Activated B cell treated with CpG ODN at 0.5 μM for 24 hours (primary cell): ENCODE measurements around the gene SLAMF6. TPM values are rescaled to one million over a fixed set of nuclear protein-coding genes. Genes with fewer than 3 reads are reported as not detected.
"Not testable (repeated sequence)": the region's sequence is repeated elsewhere in the genome, so short reads cannot be mapped to it uniquely, and the experiment has no call there.

Experiments used
- ATAC-seq: fragments of 200-7000 bp; cut with Tn5 transposase; one replicate; pipeline ENCODE4 v1.10.0; 2021; ENCODE audit warnings: low read depth, mild to moderate bottlenecking, moderate library complexity
- CTCF ChIA-PET: fragments of 350-600 bp; sonication (Branson Sonifier 250); formaldehyde crosslinking; loops from one replicate; lab custom pipeline; 2021; ENCODE audit warnings: antibody characterized with exemption; lab: Charles Lee
- POLR2A ChIA-PET: fragments of 350-600 bp; sonication (Branson Sonifier 250); formaldehyde crosslinking; loops from one replicate; lab custom pipeline; 2021; ENCODE audit warnings: antibody characterized with exemption; lab: Charles Lee
- DNase-seq: peaks from one replicate; pipeline ENCODE4 v3.0.0; 2022
- H3K27ac Mint-ChIP-seq: one replicate; pipeline ENCODE4 v1.8.0; 2020; ENCODE audit warnings: mixed read lengths
- H3K27me3 Mint-ChIP-seq: one replicate; pipeline ENCODE4 v1.8.0; 2021; ENCODE audit warnings: mixed read lengths
- H3K36me3 Mint-ChIP-seq: one replicate; pipeline ENCODE4 v1.8.0; 2021; ENCODE audit warnings: low read depth, mixed read lengths
- H3K4me1 Mint-ChIP-seq: one replicate; pipeline ENCODE4 v1.8.0; 2021; ENCODE audit warnings: mixed read lengths
- H3K4me3 Mint-ChIP-seq: one replicate; pipeline ENCODE4 v1.8.0; 2020; ENCODE audit warnings: mild to moderate bottlenecking, mixed read lengths
- H3K9me3 Mint-ChIP-seq: one replicate; pipeline ENCODE4 v1.8.0; 2020; ENCODE audit warnings: mixed read lengths
- CTCF ChIP-seq: fragments of 200-600 bp; IDR thresholded peaks from one replicate; pipeline ENCODE4 v1.8.0; 2022; ENCODE audit warnings: antibody characterized with exemption, mild to moderate bottlenecking
- intact Hi-C: fragments of 100-400 bp; cut with micrococcal nuclease; formaldehyde crosslinking; loops from one replicate; pipeline ENCODE4 v1.15.1; 2024
- total RNA-seq: library from RNA; stranded (reverse); gene quantifications from 2 replicates; pipeline ENCODE4 v1.2.3, GENCODE V29; 2022

The SLAMF6 gene
- total RNA-seq, 1 donor from 2014 or later: 31.2 TPM

GRCh38 chr1:160567341-160567740 is 44.3 kb upstream of the SLAMF6 start:
- TF ChIP-seq CTCF: no peak
- Mint-ChIP-seq H3K36me3 (peaks cover 70% of the 10 kb centered on the region), H3K4me1 (peaks cover 71% of the 10 kb centered on the region), H3K27ac (no peak overlapping the region), H3K4me3 (no peak overlapping the region), H3K27me3 (no peaks in the 10 kb centered on the region), H3K9me3 (peaks cover 9% of the 10 kb centered on the region)
- intact Hi-C loops: no loop called here
- no peak for ATAC-seq
- ChIA-PET POLR2A (interaction anchor here (1.0 kb wide), 1 partner anchor 18 kb away, joined by 3 read pairs; no protein-coding TSS in a partner anchor), CTCF (interaction anchor here (0.8 to 1.3 kb wide), 2 partner anchors 11 kb away, joined by 3 read pairs; no protein-coding TSS in a partner anchor)
- no peak for DNase-seq

GRCh38 chr1:160565564-160565963 is 42.5 kb upstream of the SLAMF6 start:
- TF ChIP-seq CTCF: no peak
- Mint-ChIP-seq H3K36me3 (peaks cover 70% of the 10 kb centered on the region), H3K4me1 (peaks cover 68% of the 10 kb centered on the region), H3K9me3 (peaks cover 9% of the 10 kb centered on the region), H3K27ac (peak overlapping the region; percentile 16), H3K27me3 (no peaks in the 10 kb centered on the region), H3K4me3 (no peak overlapping the region)
- intact Hi-C loops: loop anchor here (2.0 kb wide), 1 partner anchor 17 kb away; no protein-coding TSS in a partner anchor
- ChIA-PET CTCF (interaction anchor here (1.0 to 1.1 kb wide), 3 partner anchors 8 to 136 kb away, joined by 3 read pairs; no protein-coding TSS in a partner anchor), POLR2A (interaction anchor here (0.6 to 0.7 kb wide), 2 partner anchors 39 to 121 kb away, joined by 3 read pairs; no protein-coding TSS in a partner anchor)
- no peak for DNase-seq
- ATAC-seq: no peak

GRCh38 chr1:160563230-160563629 is 40.2 kb upstream of the SLAMF6 start:
- CTCF ChIA-PET: interaction anchor here (0.6 kb wide), 1 partner anchor 271 kb away, joined by 3 read pairs; no protein-coding TSS in a partner anchor
- intact Hi-C loops, ATAC-seq, H3K27ac Mint-ChIP-seq, DNase-seq, POLR2A ChIA-PET, H3K4me3 Mint-ChIP-seq, H3K27me3 Mint-ChIP-seq: not testable (repeated sequence)
- peaks cover 71% of the 10 kb centered on the region for H3K4me1 Mint-ChIP-seq
- peaks cover 80% of the 10 kb centered on the region for H3K36me3 Mint-ChIP-seq
- peaks cover 24% of the 10 kb centered on the region for H3K9me3 Mint-ChIP-seq

- DNase-seq, POLR2A ChIA-PET: not testable (repeated sequence)
- peaks cover 24% of the 10 kb centered on the region for H3K9me3 Mint-ChIP-seq
Measured at GRCh38 chr1:160562745-160563144, 39.7 kb upstream of the SLAMF6 start.

GRCh38 chr1:160560806-160561205 is 37.8 kb upstream of the SLAMF6 start:
- CTCF ChIA-PET: interaction anchor here (2.6 kb wide), 1 partner anchor 17 kb away, joined by 6 read pairs; no protein-coding TSS in a partner anchor
- no peak for TF ChIP-seq CTCF
- POLR2A ChIA-PET: interaction anchor here (1.9 kb wide), 1 partner anchor 9 kb away, joined by 4 read pairs; no protein-coding TSS in a partner anchor
- Mint-ChIP-seq H3K36me3 (peaks cover 69% of the 10 kb centered on the region), H3K4me3 (peak overlapping the region; percentile 21), H3K27me3 (no peaks in the 10 kb centered on the region), H3K27ac (peak overlapping the region; percentile 26), H3K4me1 (peaks cover 56% of the 10 kb centered on the region), H3K9me3 (peaks cover 24% of the 10 kb centered on the region)
- intact Hi-C loops: loop anchor here (1.0 to 2.0 kb wide), 2 partner anchors 7 to 14 kb away; no protein-coding TSS in a partner anchor
- DNase-seq (no peak), ATAC-seq (no peak)

More at GRCh38 chr1:160562745-160563144, 39.7 kb upstream of the SLAMF6 start:
- H3K27ac Mint-ChIP-seq, ATAC-seq, H3K27me3 Mint-ChIP-seq, intact Hi-C loops, CTCF ChIA-PET, H3K4me3 Mint-ChIP-seq: not testable (repeated sequence)
- peaks cover 67% of the 10 kb centered on the region for H3K4me1 Mint-ChIP-seq
- peaks cover 77% of the 10 kb centered on the region for H3K36me3 Mint-ChIP-seq

- Mint-ChIP-seq H3K27ac (peak overlapping the region; percentile 26), H3K27me3 (no peaks in the 10 kb centered on the region), H3K4me1 (peaks cover 50% of the 10 kb centered on the region), H3K9me3 (peaks cover 24% of the 10 kb centered on the region), H3K36me3 (peaks cover 69% of the 10 kb centered on the region), H3K4me3 (no peak overlapping the region)
- intact Hi-C loops: loop anchor here (1.0 to 2.0 kb wide), 2 partner anchors 8 to 15 kb away; no protein-coding TSS in a partner anchor
- CTCF ChIA-PET: interaction anchor here (2.6 kb wide), 1 partner anchor 16 kb away, joined by 6 read pairs; no protein-coding TSS in a partner anchor
- POLR2A ChIA-PET: interaction anchor here (1.9 kb wide), 1 partner anchor 10 kb away, joined by 4 read pairs; no protein-coding TSS in a partner anchor
- ATAC-seq (no peak), DNase-seq (no peak)
- no peak for TF ChIP-seq CTCF
Measured at GRCh38 chr1:160560045-160560705, 37.1 kb upstream of the SLAMF6 start.

GRCh38 chr1:160559437-160559836 is 36.4 kb upstream of the SLAMF6 start:
- intact Hi-C loops: loop anchor here (2.0 kb wide), 1 partner anchor 15 kb away; no protein-coding TSS in a partner anchor
- not testable (repeated sequence) for H3K27me3 Mint-ChIP-seq, ATAC-seq, DNase-seq, H3K4me3 Mint-ChIP-seq
- peaks cover 45% of the 10 kb centered on the region for H3K4me1 Mint-ChIP-seq
- ChIA-PET CTCF (interaction anchor here (2.6 kb wide), 1 partner anchor 15 kb away, joined by 6 read pairs; no protein-coding TSS in a partner anchor), POLR2A (interaction anchor here (1.2 kb wide), 1 partner anchor 16 kb away, joined by 3 read pairs; no protein-coding TSS in a partner anchor)
- H3K27ac Mint-ChIP-seq: peak overlapping the region; percentile 19
- peaks cover 63% of the 10 kb centered on the region for H3K36me3 Mint-ChIP-seq
- peaks cover 24% of the 10 kb centered on the region for H3K9me3 Mint-ChIP-seq
